ENCODE results near the gene PIGB. TPM values are rescaled to one million over a fixed set of nuclear protein-coding genes. Genes with fewer than 3 reads are reported as not detected.

PIGB gene
- total RNA-seq, 2 donors from 2014 or later = 13.0 to 15.3 TPM

GRCh38 chr15:55348281-55348778 lies 29.3 kb downstream of the PIGB start:
- Histone ChIP-seq H3K4me1 (replicated peaks) (no peaks in the 10 kb centered on the region), H3K27ac (no peak overlapping the region), H3K9me3 (no peaks in the 10 kb centered on the region), H3K36me3 (no peaks in the 10 kb centered on the region), H3K27me3 (replicated peaks; ENCODE audit: insufficient read depth) (no peaks in the 10 kb centered on the region), H3K4me3 (no peak overlapping the region)
- no peak for TF ChIP-seq POLR2A (IDR thresholded peaks at IDR 0.05)
- no peak for TF ChIP-seq CTCF (IDR thresholded peaks at IDR 0.05)
- WGBS = 64% methylated on average over 4 of the region's 4 CpGs
- DNase-seq (ENCODE audit: low spot score) = no peak
- intact Hi-C loops (cut with DNase I) = no loop called here

DNA sequence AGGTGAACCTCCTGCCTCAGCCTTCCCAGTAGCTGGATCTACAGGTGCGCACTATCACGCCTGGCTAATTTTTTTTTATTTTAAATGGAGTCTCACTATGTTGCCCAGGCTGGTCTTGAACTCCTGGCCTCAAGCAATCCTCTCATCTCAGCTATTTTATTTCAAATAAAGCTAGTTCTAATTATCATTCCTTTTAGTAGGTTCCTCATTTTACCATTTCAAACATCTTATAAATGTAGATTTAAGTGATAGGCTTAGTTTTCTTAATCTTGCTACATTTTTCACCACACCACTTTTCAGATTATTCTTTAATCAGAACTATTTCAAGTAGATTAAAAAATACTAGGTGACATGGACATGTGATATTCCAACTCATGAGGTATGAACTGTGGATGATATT lies 30.3 kb downstream of the PIGB start:
- TF ChIP-seq POLR2A (IDR thresholded peaks at IDR 0.05) = no peak
- no peak for TF ChIP-seq CTCF (IDR thresholded peaks at IDR 0.05)
- TF ChIP-seq POLR2AphosphoS5 (IDR thresholded peaks at IDR 0.05) = no peak
- Histone ChIP-seq H3K9me3 (no peaks in the 10 kb centered on the region), H3K27ac (no peak overlapping the region), H3K36me3 (no peaks in the 10 kb centered on the region), H3K27me3 (replicated peaks; ENCODE audit: insufficient read depth) (no peaks in the 10 kb centered on the region), H3K4me1 (replicated peaks) (no peaks in the 10 kb centered on the region), H3K4me3 (no peak overlapping the region)
- intact Hi-C loops (cut with DNase I) = no loop called here
- WGBS = 100% methylated on average over 2 of the region's 2 CpGs
- DNase-seq (ENCODE audit: low spot score) = no peak

- TF ChIP-seq CTCF (IDR thresholded peaks at IDR 0.05) (no peak), POLR2A (IDR thresholded peaks at IDR 0.05) (no peak), POLR2AphosphoS5 (IDR thresholded peaks at IDR 0.05) (no peak)
- Histone ChIP-seq H3K27ac (no peak overlapping the region), H3K9me3 (no peaks in the 10 kb centered on the region), H3K4me3 (no peak overlapping the region), H3K36me3 (no peaks in the 10 kb centered on the region), H3K4me1 (replicated peaks) (no peaks in the 10 kb centered on the region), H3K27me3 (replicated peaks; ENCODE audit: insufficient read depth) (no peaks in the 10 kb centered on the region)
- no peak for DNase-seq (ENCODE audit: low spot score)
- 75% methylated on average over 2 of the region's 2 CpGs for WGBS
- intact Hi-C loops (cut with DNase I) = no loop called here
These were observed 34.0 kb downstream of the PIGB start for GRCh38 chr15:55353025-55353424.

DNA sequence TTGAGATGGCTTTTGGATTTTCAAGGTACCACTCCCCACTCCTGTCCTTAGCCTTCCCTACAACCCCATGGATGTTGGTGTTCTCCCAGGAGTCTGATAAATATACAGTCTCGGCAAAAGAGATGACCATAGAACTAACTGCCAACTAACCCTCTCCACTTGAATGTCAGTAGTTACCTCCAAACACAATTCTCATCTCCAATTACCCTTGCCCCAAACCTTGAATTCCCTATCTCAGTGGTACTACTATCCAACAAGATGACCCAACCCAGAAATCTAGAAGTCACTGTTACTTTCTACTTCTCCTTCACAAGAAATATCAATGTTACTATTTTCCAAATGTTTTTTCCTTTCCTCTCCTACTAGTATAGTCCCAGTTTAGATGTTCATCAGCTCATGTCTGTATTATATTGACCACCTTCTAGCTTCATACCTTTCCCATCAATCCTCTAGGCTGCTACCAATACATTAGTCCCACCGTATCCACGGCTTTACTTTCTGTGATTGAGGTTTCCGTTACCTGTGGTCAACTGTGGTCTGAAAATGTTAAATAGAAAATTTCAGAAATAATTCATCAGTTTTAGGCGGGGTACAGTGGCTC lies 38.1 kb downstream of the PIGB start:
- TF ChIP-seq POLR2A (IDR thresholded peaks at IDR 0.05) (no peak), POLR2AphosphoS5 (IDR thresholded peaks at IDR 0.05) (no peak), CTCF (IDR thresholded peaks at IDR 0.05) (no peak)
- WGBS = 97% methylated on average over 5 of the region's 5 CpGs
- Histone ChIP-seq H3K4me1 (replicated peaks) (no peaks in the 10 kb centered on the region), H3K27me3 (replicated peaks; ENCODE audit: insufficient read depth) (no peaks in the 10 kb centered on the region), H3K4me3 (no peak overlapping the region), H3K27ac (no peak overlapping the region), H3K9me3 (no peaks in the 10 kb centered on the region), H3K36me3 (no peaks in the 10 kb centered on the region)
- intact Hi-C loops (cut with DNase I) = no loop called here
- DNase-seq (ENCODE audit: low spot score) = no peak

DNA sequence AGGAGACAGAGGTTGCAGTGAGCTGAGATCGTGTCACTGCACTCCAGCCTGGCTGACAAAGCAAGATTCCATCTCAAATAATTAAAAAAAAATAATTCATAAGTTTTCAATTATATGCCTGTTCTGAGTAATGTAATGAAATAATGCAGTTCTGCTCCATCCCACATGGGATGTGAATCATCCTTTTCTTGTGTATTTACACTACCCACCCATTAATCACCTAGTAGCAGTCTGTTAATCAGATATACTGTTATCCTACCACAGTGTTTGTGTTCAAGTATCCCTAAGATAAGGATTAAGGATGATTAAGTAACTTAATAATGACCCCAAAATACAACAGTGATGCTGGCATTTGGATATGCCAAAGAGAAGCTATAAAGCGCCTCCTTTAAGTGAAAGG lies 38.8 kb downstream of the PIGB start:
- Histone ChIP-seq H3K27me3 (replicated peaks; ENCODE audit: insufficient read depth) (no peaks in the 10 kb centered on the region), H3K9me3 (no peaks in the 10 kb centered on the region), H3K27ac (no peak overlapping the region), H3K4me3 (no peak overlapping the region), H3K36me3 (no peaks in the 10 kb centered on the region), H3K4me1 (replicated peaks) (no peaks in the 10 kb centered on the region)
- intact Hi-C loops (cut with DNase I) = no loop called here
- 99% methylated on average over 2 of the region's 2 CpGs for WGBS
- no peak for DNase-seq (ENCODE audit: low spot score)
- TF ChIP-seq CTCF (IDR thresholded peaks at IDR 0.05) (no peak), POLR2AphosphoS5 (IDR thresholded peaks at IDR 0.05) (no peak), POLR2A (IDR thresholded peaks at IDR 0.05) (no peak)
